Measurements from ENCODE around the gene AMER2.

DNA sequence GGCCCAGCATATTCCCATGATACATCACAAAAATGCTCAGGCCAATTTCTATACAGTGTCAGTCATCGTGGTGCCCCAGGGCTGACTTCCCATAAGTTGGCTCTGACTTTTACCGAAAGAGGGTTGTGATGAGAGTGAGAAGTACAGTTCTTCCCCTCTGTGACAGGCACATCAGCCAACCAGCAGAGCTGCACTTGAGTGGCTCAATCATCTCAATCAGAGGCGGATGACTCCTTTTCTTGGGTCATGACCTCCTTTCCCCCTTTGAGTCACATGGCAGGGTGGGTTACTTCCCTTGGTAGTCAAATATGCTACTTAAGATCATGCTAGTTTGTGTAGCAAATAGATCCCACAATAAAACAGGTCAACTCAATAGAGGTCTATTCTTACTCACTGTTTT is 6.9 kb upstream of the AMER2 start:
- TF ChIP-seq CTCF (IDR thresholded peaks at IDR 0.05; ENCODE audit: low read depth, low read length, poor library complexity, severe bottlenecking) (no peak), EZH2phosphoT487 (IDR thresholded peaks at IDR 0.05; ENCODE audit: borderline replicate concordance, low read length) (no peak)
